B cell (primary cell): ENCODE data around the gene NEUROD4. TPM values are rescaled to one million over a fixed set of nuclear protein-coding genes. Genes with fewer than 3 reads are reported as not detected.
A peak's percentile ranks its signal among the peaks of the same experiment; 100 is the strongest.

Experiments
- ATAC-seq: fragments of 200-7000 bp; cut with Tn5 transposase; one replicate; pipeline ENCODE4 v1.10.0; 2021; ENCODE audit warnings: low read depth, mild to moderate bottlenecking, moderate number of reproducible peaks, moderate library complexity
- CTCF ChIA-PET: fragments of 350-600 bp; sonication (Branson Sonifier 250); formaldehyde crosslinking; loops from one replicate; lab custom pipeline; 2021; ENCODE audit warnings: antibody characterized with exemption, inconsistent platforms; lab: Charles Lee
- POLR2A ChIA-PET: fragments of 350-600 bp; sonication (Branson Sonifier 250); formaldehyde crosslinking; loops from one replicate; lab custom pipeline; 2021; ENCODE audit warnings: antibody characterized with exemption; lab: Charles Lee
- DNase-seq: peaks from one replicate; pipeline ENCODE4 v3.0.0; 2013
- H2AFZ ChIP-seq: 2 replicates; pipeline ENCODE4 v1.6.1; 2012; ENCODE audit warnings: mild to moderate bottlenecking, low read depth, low read length; ENCODE audit not compliant: insufficient read depth, poor library complexity, severe bottlenecking
- H3K27ac ChIP-seq, 2 donors: 1 replicate in 1 of 2; 2 replicates in 1 of 2; pipeline ENCODE4 v1.5.1; 2012 to 2013; ENCODE audit warnings: low read length in 2 of 2, mild to moderate bottlenecking in 2 of 2, moderate library complexity in 1 of 2
- H3K27me3 ChIP-seq, 4 experiments: fragments of 200-600 bp in 1 of 4; sonication (generic) in 1 of 4; replicated peaks in 1 of 4; 1 replicate in 2 of 4; 2 replicates in 2 of 4; pipeline versions ENCODE4 v1.6.1 to v1.7.0; 2013 to 2016; ENCODE audit warnings: low read length in 3 of 4, mild to moderate bottlenecking in 2 of 4, mixed read lengths in 1 of 4, moderate library complexity in 1 of 4; ENCODE audit not compliant: insufficient read depth in 4 of 4, control insufficient read depth in 3 of 4; ENCODE audit errors: control extremely low read depth in 1 of 4
- H3K36me3 ChIP-seq, 2 experiments: replicated peaks in 1 of 2; 1 replicate in 1 of 2; 2 replicates in 1 of 2; pipeline versions ENCODE4 v1.6.1 to v1.7.1; 2013; ENCODE audit warnings: low read length in 1 of 2; ENCODE audit not compliant: insufficient read depth in 2 of 2, control insufficient read depth in 1 of 2; ENCODE audit errors: control extremely low read depth in 1 of 2, extremely low read depth in 1 of 2
- H3K4me1 ChIP-seq, 2 donors: fragments of 200-600 bp in 1 of 2; sonication (generic) in 1 of 2; 1 replicate in 1 of 2; 2 replicates in 1 of 2; pipeline versions ENCODE4 v1.5.1 to v1.6.1; 2013 to 2017; ENCODE audit warnings: low read length in 2 of 2; ENCODE audit not compliant: control insufficient read depth in 2 of 2, insufficient read depth in 2 of 2
- H3K4me2 ChIP-seq: replicated peaks from 2 replicates; pipeline ENCODE3; 2012; ENCODE audit warnings: mild to moderate bottlenecking, low read depth, low read length; ENCODE audit not compliant: poor library complexity, severe bottlenecking
- H3K4me3 ChIP-seq, 5 experiments: fragments of 200-600 bp in 1 of 5; sonication (generic) in 1 of 5; 1 replicate in 3 of 5; 2 replicates in 2 of 5; pipeline versions ENCODE4 v1.5.1 to v1.7.0; 2011 to 2016; ENCODE audit warnings: low read length in 4 of 5, mild to moderate bottlenecking in 4 of 5, low read depth in 2 of 5, control low read depth in 1 of 5, moderate library complexity in 1 of 5; ENCODE audit not compliant: insufficient read depth in 1 of 5; ENCODE audit errors: control extremely low read depth in 1 of 5, extremely low read depth in 1 of 5
- H3K79me2 ChIP-seq: fragments of 200-600 bp; sonication (generic); one replicate; pipeline ENCODE4 v1.6.0; 2016; ENCODE audit warnings: low read length; ENCODE audit not compliant: control insufficient read depth, insufficient read depth
- H3K9ac ChIP-seq: fragments of 200-600 bp; sonication (generic); 2 replicates; pipeline ENCODE4 v1.6.1; 2017; ENCODE audit warnings: mild to moderate bottlenecking, low read length, moderate library complexity
- H3K9me3 ChIP-seq, 3 donors: one replicate each; pipeline versions ENCODE4 v1.6.1 to v1.7.1; 2013; ENCODE audit warnings: low read length in 2 of 3; ENCODE audit not compliant: control insufficient read depth in 2 of 3, insufficient read depth in 1 of 3; ENCODE audit errors: control extremely low read depth in 1 of 3
- H4K20me1 ChIP-seq: 2 replicates; pipeline ENCODE4 v1.6.0; 2012; ENCODE audit warnings: mild to moderate bottlenecking, low read length; ENCODE audit not compliant: insufficient read depth, control insufficient read depth, poor library complexity, severe bottlenecking
- H3K27ac Mint-ChIP-seq: one replicate; pipeline ENCODE4 v1.8.0; 2021; ENCODE audit warnings: mixed read lengths
- H3K27me3 Mint-ChIP-seq: one replicate; pipeline ENCODE4 v1.8.0; 2021; ENCODE audit warnings: mixed read lengths
- H3K4me1 Mint-ChIP-seq: one replicate; pipeline ENCODE4 v1.8.0; 2021; ENCODE audit warnings: mixed read lengths
- H3K4me3 Mint-ChIP-seq: one replicate; pipeline ENCODE4 v1.8.0; 2021; ENCODE audit warnings: mixed read lengths
- H3K9me3 Mint-ChIP-seq: one replicate; pipeline ENCODE4 v1.8.0; 2022; ENCODE audit warnings: mixed read lengths; ENCODE audit not compliant: insufficient read depth
- CTCF ChIP-seq: fragments of 200-600 bp; IDR thresholded peaks from one replicate; pipeline ENCODE4 v1.8.0; 2022; ENCODE audit warnings: antibody characterized with exemption, mild to moderate bottlenecking
- EZH2 ChIP-seq: IDR thresholded peaks from 2 replicates; pipeline ENCODE4 v1.6.1; 2012; ENCODE audit warnings: borderline replicate concordance, low read depth, mild to moderate bottlenecking, moderate library complexity, low read length; ENCODE audit not compliant: insufficient read depth, poor library complexity, severe bottlenecking
- WGBS: methylation state at CpG from one replicate; pipeline ENCODE4 v1.1.5; 2013; ENCODE audit warnings: missing lambda C conversion rate; ENCODE audit not compliant: insufficient coverage; 5-methylcytosine and 5-hydroxymethylcytosine counted together
- intact Hi-C: fragments of 100-400 bp; cut with micrococcal nuclease; formaldehyde crosslinking; loops from one replicate; pipeline ENCODE4 v1.10.0; 2022
- polyA plus RNA-seq: library from polyadenylated mRNA; depleted of rRNA; stranded (reverse); fragments of >200 nt; gene quantifications from 2 replicates; pipeline ENCODE4 v1.2.3, GENCODE V29; 2012
- total RNA-seq, 2 donors: library from RNA; stranded (reverse); fragments of 120-200 nt in 1 of 2; gene quantifications; 1 replicate in 1 of 2; 2 replicates in 1 of 2; pipeline versions ENCODE4 v1.2.3 to v1.2.4, GENCODE V29; 2013 to 2022

NEUROD4 gene
- total and polyA plus RNA-seq, 2 donors (not counting 1 experiment from before 2014, with no cell fraction given), result not detected

- H3K9me3 ChIP-seq, result peaks cover 0 to 1% (median 0%) of the 10 kb centered on the region in 3 donors
- H4K20me1 ChIP-seq, result no peaks in the 10 kb centered on the region
- H3K9me3 Mint-ChIP-seq, result no peaks in the 10 kb centered on the region
- no peaks in the 10 kb centered on the region for H3K27me3 ChIP-seq
- ATAC-seq (no peak), DNase-seq (peak; percentile 23)
- H3K4me1 ChIP-seq, result peaks cover 27 to 30% of the 10 kb centered on the region in 2 donors
- H3K9ac ChIP-seq, result peak overlapping the region; percentile 33
- H3K4me1 Mint-ChIP-seq, result peaks cover 37% of the 10 kb centered on the region
- intact Hi-C loops, result no loop called here
- peak overlapping the region; percentile 64 for H3K4me2 ChIP-seq
- H3K27ac Mint-ChIP-seq, result peak overlapping the region; percentile 0
- ChIA-PET POLR2A (no interaction called here), CTCF (interaction anchor here (0.9 to 1.4 kb wide), 4 partner anchors 13 to 287 kb away, joined by 3 to 5 read pairs (median 3); no protein-coding TSS in a partner anchor)
- H3K4me3 ChIP-seq, result peak overlapping the region in 1 of 5 experiments; percentile 47
- no peaks in the 10 kb centered on the region for H3K36me3 ChIP-seq
- no peaks in the 10 kb centered on the region for H3K79me2 ChIP-seq
- peak overlapping the region; percentile 59 for H2AFZ ChIP-seq
- H3K27ac ChIP-seq, result peak overlapping the region in 1 of 2 donors; percentile 27
- 0% methylated on average over 1 of the region's 5 CpGs for WGBS
- peaks cover 12% of the 10 kb centered on the region for H3K27me3 Mint-ChIP-seq
- H3K4me3 Mint-ChIP-seq, result peak overlapping the region; percentile 18
- no peak for TF ChIP-seq CTCF
- TF ChIP-seq EZH2, result no peak
Measured at GRCh38 chr12:55036326-55037115, 16.7 kb downstream of the NEUROD4 start.

- ATAC-seq (no peak), DNase-seq (no peak)
- H3K79me2 ChIP-seq, result no peaks in the 10 kb centered on the region
- no peaks in the 10 kb centered on the region for H3K36me3 ChIP-seq
- H3K9me3 Mint-ChIP-seq, result no peaks in the 10 kb centered on the region
- peaks cover 12% of the 10 kb centered on the region for H3K27me3 Mint-ChIP-seq
- 91% methylated on average over 3 of the region's 5 CpGs for WGBS
- H2AFZ ChIP-seq, result peak overlapping the region; percentile 36
- no peak overlapping the region for H3K27ac Mint-ChIP-seq
- H3K9ac ChIP-seq, result no peak overlapping the region
- peaks cover 27 to 30% of the 10 kb centered on the region in 2 donors for H3K4me1 ChIP-seq
- no peak overlapping the region for H3K27ac ChIP-seq
- H3K4me2 ChIP-seq, result no peak overlapping the region
- intact Hi-C loops, result no loop called here
- H4K20me1 ChIP-seq, result no peaks in the 10 kb centered on the region
- H3K27me3 ChIP-seq, result no peaks in the 10 kb centered on the region
- peaks cover 0 to 1% (median 0%) of the 10 kb centered on the region in 3 donors for H3K9me3 ChIP-seq
- H3K4me3 ChIP-seq, result no peak overlapping the region
- TF ChIP-seq CTCF (no peak), EZH2 (no peak)
- POLR2A ChIA-PET, result no interaction called here
- peaks cover 37% of the 10 kb centered on the region for H3K4me1 Mint-ChIP-seq
- CTCF ChIA-PET, result interaction anchor here (0.6 to 1.4 kb wide), 4 partner anchors 12 to 288 kb away, joined by 3 to 5 read pairs (median 3); no protein-coding TSS in a partner anchor
- H3K4me3 Mint-ChIP-seq, result no peak overlapping the region
Measured at GRCh38 chr12:55037351-55037987, 17.7 kb downstream of the NEUROD4 start.
